Jurkat, Clone E6-1 (cell line): ENCODE data around the gene TEKT5.
"Not testable (repeated sequence)": the region's sequence is repeated elsewhere in the genome, so short reads cannot be mapped to it uniquely, and the experiment has no call there.

ENCODE experiments used
- DNase-seq: peaks from one replicate; pipeline ENCODE4 v3.0.0-alpha.2; 2011; ENCODE audit warnings: low read depth, low spot score
- H3K4me3 ChIP-seq: 2 replicates; pipeline ENCODE4 v1.5.1; 2011; ENCODE audit warnings: mild to moderate bottlenecking, low read length, control low read depth, moderate library complexity

TEKT5 gene

DNA sequence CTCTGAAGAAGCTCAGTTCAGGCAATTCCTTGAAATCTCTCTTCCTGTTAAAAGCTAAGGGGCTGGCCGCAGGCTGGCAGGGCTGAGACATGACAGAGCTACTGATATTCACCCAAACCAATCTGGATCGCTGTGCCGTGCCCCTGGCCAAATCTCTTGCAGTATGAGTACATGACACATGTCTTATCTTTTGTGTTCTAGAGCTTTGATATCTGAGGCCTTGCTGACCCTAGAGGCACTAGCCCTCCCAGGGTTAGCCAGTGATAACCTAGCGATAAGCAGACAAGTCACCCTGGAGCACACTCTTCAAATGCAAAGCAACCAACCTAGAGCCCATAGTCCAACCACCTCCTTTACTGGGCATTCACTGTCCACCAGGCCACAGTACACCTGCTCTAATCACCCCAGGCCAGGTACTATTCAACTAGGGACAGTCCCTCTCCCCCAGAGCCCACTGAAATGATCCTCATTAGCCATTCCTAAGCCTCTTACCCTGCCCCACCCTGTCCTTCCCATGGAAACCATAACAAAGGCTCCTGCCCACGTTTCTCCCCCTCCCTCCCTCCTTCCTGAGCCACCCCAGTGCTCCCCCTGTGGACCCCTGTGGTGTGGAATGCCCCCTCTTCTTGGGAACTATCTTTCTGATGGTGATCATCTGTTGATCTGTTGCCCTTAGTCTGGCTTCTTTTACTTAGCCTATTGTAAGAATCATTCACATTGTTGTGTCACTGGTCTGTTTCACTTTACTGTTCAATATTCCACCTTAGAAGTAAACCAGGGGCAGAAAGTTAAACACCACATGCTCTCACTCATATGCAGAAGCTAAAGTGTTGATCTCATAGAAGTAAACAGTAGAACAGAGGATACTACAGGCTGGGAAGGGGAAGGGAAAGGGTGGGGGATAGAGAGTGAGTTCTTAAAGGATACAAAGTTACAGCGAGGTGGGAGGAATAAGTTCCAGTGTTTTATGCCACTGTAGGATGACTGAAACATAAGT is 52.5 kb downstream of the TEKT5 start:
- no peak overlapping the region for H3K4me3 ChIP-seq
- DNase-seq = no peak

DNA sequence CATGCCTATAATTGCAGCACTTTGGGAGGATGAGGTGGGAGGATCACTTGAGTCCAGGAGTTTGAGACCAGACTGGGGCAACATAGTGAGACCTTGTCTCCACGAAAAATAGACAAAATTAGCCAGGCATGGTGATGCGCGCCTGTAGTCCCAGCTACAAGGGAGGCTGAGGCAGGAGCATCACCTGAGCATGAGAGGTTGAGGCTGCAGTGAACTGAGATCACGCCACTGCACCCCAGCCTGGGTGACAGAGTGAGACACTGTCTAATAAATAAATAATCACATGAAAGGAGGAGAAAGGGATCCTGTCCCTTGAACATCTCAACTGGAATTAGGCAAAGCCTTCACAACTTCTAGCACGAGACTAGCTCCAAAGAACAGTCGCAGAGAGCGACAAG is 53.2 kb downstream of the TEKT5 start:
- DNase-seq = no peak
- no peak overlapping the region for H3K4me3 ChIP-seq

DNA sequence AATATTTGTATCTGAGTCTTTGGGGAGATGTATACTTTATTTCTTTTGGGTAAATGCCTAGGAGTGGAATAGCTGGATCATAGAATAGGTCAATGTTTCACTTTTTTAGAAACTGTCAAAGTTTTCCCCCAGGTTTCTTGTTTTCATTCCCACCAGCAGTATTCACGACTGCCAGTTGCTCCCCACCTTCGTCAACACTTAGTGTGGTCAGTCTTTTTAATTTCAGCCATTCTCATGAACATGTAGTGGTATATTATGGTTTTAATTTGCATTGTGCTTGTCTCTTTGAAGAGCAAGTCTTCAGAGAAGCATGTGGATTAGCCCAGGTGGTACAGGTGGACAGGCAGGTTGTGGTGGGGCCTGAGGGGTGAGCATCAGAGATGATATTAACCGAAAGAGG is 53.8 kb downstream of the TEKT5 start:
- no peak for DNase-seq
- no peak overlapping the region for H3K4me3 ChIP-seq

DNA sequence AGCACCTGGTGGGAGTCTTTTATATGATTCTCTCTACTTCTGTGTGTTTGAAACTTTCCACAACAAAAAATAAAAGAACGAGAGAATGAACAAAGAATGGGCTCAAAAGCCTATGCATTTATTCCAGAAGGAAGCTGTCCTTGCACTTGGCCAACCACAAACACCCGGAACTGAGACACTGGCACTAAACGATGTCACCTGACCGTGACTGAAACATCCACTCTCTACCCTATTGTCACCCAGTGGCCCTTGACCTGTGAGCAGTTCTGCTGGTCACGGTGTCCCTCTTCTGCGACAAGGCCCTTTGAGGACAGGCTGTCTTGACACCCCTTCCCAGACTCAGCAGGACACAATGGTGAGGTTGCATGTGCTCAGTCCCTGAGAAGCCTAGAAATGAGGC is 56.6 kb downstream of the TEKT5 start:
- DNase-seq = no peak
- no peak overlapping the region for H3K4me3 ChIP-seq

GRCh38 chr16:10637337-10638037 is 57.2 kb downstream of the TEKT5 start:
- no peak overlapping the region for H3K4me3 ChIP-seq
- DNase-seq = no peak

GRCh38 chr16:10635365-10636021 is 59.2 kb downstream of the TEKT5 start:
- no peak overlapping the region for H3K4me3 ChIP-seq
- DNase-seq = no peak

GRCh38 chr16:10633429-10633828 is 61.3 kb downstream of the TEKT5 start:
- H3K4me3 ChIP-seq, DNase-seq: not testable (repeated sequence)

DNA sequence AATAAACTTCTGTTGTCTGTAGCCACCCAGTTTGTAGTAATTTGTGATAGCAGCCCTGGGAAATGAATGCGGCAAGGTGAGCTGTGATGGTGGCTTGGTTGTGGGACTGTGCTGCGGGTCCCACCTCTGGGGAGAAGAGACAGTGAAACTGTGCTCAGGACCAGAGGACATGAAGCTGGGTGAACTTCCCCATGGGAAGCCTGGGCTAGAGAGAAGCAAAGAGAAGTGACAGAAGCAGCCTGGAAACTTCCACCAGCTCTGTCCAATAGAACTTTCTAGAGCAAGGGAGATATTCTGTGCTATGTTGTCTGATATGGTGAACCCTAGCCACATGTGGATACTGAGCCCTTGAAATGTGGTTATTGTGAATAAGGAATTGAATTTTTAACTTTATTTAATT is 62.8 kb downstream of the TEKT5 start:
- DNase-seq = no peak

GRCh38 chr16:10629592-10629963 is 65.2 kb downstream of the TEKT5 start:
- no peak overlapping the region for H3K4me3 ChIP-seq
- DNase-seq = no peak

More for the DNA sequence above, 62.8 kb downstream of the TEKT5 start:
- H3K4me3 ChIP-seq = no peak overlapping the region

GRCh38 chr16:10625595-10626357 is 69.0 kb downstream of the TEKT5 start:
- H3K4me3 ChIP-seq = no peak overlapping the region
- DNase-seq = no peak

DNA sequence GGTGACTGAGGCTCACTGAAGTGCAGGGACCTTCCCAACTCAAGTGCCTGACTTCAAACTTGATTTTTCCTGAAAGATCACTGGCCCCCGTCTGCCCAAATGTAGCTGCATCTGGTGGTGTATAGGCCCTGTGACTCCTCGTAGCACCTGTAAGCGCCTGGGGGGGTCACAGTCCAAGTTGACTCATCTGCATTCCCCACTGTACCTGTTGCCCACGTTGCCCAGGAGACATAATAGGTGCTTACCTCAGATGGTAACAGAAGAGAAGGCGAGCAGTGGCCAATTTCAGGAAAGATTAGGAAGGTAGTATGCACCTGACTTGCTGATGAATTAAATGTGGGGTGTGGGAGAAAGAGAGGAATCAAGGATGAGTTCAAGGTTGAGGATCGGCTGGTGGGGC is 70.2 kb downstream of the TEKT5 start:
- H3K4me3 ChIP-seq = no peak overlapping the region
- DNase-seq = no peak

DNA sequence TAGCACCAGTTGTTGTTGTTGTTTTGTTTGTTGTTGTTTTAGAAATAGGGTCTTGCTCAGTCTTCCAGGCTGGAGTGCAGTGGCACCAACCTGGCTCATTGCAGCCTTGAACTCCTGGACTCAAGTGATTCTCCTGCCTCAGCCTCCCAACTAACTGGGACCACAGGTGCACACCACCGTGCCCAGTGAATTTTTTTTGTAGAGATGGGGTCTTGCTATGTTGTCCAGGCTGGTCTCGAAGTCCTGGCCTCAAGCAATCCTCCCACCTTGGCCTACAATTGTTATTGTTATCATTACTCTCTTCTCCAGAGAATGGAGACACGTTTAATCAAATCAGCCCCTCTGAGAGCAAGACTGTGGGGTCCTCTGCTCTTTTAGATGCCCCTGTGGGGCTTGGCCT is 71.7 kb downstream of the TEKT5 start:
- no peak for DNase-seq
- no peak overlapping the region for H3K4me3 ChIP-seq

GRCh38 chr16:10622036-10622921 is 72.5 kb downstream of the TEKT5 start:
- no peak overlapping the region for H3K4me3 ChIP-seq
- no peak for DNase-seq

DNA sequence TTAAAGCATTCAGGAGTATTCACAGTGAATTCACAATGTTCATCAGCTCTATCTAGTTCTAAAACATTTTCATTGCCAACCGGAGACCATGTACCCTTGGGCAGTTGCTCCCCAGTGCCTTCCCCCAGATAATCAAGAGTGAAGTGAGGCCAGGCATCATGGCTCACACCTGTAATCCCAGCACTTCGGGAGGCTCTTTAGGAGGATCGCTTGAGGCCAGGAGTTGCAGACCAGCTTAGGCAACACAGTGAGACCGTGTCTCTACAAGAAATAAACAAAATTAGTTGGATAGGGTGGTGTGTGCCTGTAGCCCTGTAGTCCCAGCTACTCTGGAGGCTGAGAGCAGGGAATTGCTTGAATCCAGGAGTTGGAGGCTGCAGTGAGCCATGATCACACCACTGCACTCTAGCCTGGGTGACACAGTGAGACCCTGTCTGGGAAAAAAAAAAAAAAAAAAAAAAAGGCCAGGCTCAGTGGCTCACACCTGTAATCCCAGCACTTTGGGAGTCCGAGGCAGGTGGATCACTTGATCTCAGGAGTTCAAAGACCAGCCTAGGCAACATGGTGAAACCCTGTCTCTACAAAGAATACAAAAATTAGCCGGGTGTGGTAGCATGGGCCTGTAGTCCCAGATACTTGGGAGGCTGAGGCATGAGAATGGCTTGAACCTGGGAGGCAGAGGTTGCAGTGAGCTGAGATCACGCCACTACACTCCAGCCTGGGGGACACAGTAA is 73.3 kb downstream of the TEKT5 start:
- not testable (repeated sequence) for H3K4me3 ChIP-seq, DNase-seq

DNA sequence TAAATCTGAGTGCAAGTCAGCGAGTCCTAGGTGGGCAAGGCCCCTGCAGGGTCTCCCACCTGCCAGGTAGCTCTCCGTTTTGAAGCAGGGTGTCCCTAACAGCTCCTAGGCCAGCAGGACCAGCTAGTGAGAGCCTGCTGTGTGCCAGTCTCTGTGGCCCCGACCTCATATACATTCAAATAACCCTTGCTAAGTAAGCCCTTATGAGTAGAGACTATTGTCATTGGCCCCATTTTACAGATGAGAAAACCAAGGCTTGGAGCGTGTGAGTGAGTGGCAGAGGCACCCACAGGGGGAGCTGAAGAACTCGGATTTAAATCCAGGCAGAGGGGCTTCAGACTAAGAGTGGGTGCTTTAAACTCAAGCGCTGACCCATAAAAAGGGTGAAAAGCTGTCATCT is 74.6 kb downstream of the TEKT5 start:
- DNase-seq = no peak
- no peak overlapping the region for H3K4me3 ChIP-seq

- no peak for DNase-seq
- H3K4me3 ChIP-seq = no peak overlapping the region
Observed at GRCh38 chr16:10619271-10619849, 75.4 kb downstream of the TEKT5 start.

- no peak for DNase-seq
- no peak overlapping the region for H3K4me3 ChIP-seq
Observed at GRCh38 chr16:10618710-10619209, 76.0 kb downstream of the TEKT5 start.
